EH (cell line): ENCODE measurements around the gene MRGPRD.
"Not testable (repeated sequence)": the region's sequence is repeated elsewhere in the genome, so short reads cannot be mapped to it uniquely, and the experiment has no call there.

Experiments used
- DNase-seq: peaks from one replicate; pipeline ENCODE4 v3.0.0-alpha.2; 2015; ENCODE audit warnings: low read depth

Gene MRGPRD

DNA sequence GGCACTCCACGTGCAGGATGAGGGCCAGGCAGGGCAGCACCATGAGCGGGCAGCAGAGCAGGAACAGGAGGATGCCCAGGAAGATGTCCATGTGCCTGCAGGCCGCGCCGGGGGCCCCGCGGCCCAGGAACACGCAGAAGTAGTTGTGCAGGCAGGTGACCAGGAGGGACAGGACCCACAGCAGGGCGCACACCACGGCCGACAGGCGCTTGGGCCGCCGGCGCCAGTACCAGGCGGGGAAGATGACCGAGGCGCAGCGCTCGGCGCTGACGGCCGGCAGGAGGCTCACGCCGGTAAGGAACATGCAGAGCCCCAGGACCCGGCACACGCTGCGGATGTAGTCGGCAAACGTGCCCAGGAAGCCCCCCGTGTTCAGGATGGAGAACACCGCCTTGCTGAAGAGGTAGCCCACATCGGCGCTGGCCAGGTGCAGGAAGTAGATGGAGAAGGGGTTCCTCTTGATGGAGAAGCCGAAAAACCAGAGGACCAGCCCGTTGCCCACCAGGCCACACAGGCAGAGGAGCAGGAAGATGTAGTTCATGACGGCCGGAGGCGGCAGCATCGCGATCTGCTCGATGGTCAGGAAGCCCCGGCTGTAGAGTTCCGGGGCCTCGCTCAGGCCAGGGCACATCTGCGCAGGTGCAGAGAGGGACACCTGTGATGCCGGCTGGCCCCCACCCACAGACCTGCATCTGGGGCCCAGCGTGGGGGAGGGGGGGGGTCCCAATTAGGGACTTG lies 25.0 kb upstream of the MRGPRD start:
- DNase-seq = no peak

DNA sequence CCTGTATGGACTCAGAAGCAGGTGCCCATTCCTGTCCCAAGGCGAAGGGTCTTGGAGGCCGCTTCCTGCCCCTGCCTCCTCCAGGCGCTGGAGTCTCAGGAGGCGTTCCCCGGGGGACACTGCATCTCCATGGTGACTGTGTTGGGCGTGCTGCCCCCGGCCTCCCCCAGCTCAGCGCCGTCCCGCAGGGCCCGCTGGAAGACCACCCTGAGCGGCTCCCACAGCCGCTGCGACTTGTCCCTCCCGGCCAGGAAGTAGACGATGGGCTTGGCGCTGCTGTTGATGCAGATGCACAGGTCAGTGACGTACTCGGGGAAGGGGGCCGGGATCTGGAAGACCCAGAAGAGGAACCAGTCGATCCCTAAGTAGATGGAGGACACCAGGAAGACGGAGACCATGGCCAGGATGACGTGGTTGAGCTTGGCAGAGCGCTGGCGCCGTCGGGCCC lies 24.4 kb upstream of the MRGPRD start:
- DNase-seq = no peak

DNA sequence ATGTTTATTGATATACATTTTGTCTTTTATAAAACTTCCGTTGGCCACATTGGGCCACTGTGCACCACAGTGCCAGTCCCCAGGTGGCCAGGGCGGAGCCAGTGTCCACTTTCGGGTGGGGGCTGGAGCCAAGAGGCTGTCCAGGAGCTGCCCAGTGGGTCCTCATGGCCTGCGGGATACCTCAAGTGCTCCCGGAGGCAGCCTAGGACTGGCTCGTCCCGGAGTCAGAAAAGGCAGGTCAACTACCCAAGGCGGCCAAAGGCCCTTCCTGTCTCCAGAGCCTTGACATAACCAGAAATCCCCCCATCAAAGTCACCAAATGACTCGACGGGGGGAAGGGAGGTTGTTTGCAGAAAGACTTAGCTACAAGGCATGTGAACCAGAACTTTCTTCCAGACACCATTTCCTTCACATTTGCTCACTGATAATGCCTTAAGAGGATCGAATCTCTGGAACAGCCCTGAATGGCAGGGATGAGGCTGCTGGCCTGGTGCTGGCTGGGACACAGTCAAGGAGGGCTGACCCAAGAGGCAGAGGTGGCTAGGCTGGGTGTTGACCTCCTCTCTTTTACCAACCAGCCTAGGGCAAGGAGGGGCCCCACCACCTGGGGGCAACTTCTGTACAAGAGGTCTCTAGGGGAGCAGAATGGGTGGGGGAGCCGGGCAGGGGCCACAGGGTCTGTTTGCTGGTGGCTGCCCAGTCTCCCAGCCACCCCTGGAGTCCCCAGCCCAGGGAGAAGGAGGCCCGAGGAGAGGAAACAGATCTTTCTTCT lies 23.8 kb upstream of the MRGPRD start:
- no peak for DNase-seq

DNA sequence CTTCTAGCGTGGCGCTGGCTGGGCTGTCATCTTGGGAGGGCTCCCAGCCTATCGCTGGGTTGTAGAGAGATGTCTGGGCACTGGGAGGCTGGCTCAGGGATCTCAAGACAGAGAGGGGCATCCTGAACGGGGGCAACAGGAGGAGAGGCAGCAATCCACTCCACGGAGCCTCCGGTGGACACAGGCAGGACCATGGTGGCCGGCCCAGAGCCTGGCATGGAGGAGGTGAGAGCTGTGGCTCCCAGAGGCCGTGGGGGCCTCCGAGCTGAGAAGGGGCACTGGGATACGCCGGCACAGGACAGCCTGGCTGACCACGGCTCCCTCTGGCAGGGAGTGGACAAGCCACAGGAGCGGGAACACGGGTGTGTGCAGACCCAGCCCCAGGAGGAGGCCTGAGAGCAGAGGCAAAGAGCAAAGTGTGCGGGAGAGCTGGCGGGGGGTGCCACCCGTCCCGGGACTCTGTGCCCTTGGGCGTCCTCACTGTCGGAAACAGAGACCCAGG lies 23.1 kb upstream of the MRGPRD start:
- no peak for DNase-seq

DNA sequence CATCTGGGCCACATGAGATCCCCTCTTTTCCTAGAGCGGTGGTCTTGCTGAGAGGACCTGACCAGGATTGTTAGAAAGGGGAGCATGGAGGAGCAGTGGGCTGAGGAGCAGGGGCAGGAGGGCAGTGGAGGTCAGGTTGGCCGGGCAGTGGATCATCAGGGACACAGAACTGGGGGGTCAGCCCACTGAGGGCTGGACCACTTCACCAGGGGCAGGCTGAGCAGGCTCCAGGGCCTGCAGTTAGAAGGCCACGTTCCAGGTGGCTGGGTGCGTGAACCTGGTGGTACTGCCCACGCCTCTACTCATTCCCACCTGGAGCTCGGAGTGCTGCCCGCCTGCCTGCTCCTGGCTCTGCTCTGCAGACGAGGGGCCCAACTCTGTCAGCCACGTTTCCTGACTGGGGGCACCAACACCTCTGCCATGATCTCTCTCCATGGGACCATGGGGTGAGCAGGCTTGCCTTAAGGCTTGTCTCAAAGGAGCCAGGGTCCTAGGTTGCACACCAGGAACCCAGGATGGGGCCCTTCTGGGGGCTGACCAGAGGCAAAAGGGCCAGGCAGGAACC lies 22.6 kb upstream of the MRGPRD start:
- DNase-seq = no peak

DNA sequence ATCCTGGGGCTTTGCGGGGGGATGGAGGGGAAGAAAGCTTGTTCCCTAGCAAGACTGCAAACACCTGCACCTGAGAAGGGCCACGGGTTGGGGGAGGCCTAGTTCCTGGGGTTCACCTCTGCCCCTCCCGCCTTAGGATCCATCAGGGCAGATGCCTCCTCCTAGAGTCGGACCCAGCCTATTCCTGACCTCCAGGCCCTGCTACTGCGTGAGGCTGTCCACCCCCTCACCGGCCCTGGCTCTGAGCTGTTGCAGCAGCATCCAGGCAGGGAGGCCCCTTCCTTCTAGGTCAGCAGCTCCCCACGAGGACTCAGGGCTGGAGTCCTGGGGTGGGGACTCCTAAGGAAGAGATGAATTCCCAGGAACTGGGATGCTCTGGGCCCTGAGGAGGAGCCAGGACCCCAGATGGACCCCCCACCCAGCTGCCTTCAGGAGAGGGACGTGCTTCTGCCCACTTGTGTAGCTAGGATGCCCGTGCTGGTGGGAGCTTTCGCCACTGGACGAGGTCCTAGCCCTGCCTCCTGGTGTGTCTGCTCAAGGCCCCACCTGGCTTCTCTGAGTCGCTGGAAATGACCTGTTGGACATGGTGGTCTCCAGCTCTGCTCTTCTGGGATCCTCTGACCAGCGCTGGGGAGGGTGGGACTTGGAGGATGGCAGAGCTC lies 21.9 kb upstream of the MRGPRD start:
- DNase-seq = no peak

DNA sequence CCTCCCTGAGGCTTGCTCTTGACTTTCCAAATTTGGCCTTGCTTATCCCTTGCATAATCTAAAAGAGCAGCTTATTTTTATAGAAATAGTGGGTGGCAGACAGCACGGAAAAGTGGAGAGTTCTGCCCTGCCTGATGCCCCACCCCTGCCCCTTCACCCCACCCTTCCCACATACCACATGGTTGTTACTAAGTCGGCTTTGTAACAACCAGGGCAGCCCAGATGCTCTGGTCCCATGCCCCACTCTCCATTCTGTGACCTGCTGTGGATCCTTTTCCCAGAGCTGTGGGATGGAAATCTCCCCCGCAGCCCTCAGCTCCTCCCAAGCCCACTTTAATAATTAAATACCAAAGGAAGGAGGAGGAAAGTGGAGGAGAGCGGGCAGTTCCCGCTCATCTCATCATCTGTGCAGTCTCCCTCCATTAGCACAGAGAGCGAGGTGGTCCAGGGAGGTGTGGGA lies 21.4 kb upstream of the MRGPRD start:
- DNase-seq = peak; percentile 47

DNA sequence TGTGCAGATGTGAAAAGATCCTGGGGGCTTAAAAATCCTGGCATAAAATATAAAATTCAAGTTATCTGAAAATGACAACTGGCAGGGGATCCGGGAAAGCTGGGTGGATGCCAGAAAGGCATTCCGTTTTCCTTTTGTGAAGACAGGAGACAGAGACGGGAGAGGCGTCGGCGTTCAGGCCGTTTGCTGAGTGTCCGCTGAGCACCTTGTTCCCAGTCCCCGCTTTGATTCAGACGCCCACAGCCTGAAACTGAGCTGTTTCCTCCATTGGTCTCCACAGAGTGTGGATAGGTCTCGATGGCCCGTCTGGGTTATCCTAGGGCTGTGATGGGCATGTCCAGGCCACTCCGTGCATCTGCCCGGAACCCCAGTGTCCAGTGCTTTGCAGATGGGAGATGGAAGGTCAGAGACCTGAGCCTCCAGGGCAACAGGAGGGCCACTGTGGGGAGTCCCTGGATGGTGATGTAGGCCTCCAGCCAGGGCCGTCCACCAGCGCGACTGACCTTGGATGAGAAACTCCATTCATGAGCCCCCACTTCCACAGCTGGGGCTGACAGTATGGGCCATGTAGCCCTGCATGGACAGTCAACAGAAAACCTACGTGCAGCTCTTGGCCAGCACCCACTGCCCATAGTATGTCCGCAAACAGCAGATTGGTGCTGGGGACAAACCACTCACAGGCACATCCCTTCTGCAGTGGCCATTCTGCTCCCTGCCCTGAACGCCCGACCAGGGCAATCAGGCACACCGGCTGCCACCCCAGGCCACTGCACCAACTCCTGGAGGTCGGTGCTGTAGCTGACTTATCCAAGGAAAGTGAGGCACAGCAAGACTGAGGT lies 20.7 kb upstream of the MRGPRD start:
- no peak for DNase-seq

DNA sequence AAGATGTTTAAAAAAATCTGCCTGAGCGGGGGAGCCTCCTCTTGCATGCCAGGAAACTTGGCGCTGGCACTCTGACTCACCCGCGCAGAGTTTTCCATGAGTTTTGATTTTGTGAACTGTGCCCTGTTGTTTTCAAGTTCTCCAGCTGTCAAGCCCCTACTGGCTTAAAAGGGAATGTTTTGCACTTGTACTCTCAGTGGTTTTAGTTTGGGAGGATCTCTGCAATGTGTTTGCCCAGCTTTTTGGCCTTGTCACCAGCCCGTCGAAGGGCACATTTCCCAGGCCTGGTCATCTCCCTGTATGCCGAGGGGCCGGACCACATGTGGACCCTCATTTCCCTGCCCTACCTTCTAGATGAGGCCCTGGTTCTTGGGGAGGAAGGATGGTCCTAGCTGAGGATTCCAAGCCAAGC lies 20.1 kb upstream of the MRGPRD start:
- peak; percentile 87 for DNase-seq

DNA sequence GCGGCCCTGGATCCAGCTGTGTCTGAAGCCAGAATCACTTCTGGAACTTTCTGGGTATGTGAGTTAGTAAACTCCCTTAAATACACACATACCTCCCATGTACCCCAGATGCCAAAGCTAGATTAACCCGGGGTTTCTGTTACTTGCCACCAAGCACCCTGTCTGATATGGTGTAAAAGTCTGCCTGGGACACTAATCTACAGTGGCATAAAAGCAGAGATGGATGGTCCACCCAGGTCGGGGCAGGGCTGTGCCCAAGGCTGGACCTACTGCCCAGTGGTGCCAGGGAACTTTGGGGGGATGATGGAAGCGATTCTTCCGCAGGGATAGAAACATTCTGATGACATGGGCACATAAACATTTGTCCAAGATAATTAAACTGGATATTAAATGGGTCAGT lies 19.6 kb upstream of the MRGPRD start:
- no peak for DNase-seq

DNA sequence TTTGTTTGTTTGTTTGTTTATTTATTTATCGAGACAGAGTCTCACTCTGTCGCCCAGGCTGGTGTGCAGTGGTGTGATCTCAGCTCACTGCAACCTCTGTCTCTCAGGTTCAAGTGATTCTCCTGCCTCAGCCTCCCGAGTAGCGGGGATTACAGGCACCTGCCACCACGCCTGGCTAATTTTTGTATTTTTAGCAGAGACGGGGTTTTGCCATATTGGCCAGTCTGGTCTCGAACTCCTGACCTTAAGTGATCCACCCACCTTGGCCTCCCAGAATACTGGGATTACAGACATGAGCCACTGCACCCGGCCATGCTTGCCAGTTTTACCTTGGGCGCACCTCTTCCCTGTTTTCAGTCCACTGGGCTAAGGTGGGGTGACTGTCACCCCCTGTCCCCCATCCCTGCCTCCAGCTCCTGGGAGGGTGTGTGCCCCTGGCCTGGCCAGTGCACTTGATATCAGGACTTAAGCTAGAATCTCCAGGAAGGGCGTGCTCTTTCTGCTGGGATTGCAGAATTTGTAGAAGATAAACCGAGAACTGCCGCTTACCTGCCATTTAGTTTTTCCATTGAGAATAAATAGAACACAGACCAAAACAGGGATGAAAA lies 19.1 kb upstream of the MRGPRD start:
- not testable (repeated sequence) for DNase-seq

DNA sequence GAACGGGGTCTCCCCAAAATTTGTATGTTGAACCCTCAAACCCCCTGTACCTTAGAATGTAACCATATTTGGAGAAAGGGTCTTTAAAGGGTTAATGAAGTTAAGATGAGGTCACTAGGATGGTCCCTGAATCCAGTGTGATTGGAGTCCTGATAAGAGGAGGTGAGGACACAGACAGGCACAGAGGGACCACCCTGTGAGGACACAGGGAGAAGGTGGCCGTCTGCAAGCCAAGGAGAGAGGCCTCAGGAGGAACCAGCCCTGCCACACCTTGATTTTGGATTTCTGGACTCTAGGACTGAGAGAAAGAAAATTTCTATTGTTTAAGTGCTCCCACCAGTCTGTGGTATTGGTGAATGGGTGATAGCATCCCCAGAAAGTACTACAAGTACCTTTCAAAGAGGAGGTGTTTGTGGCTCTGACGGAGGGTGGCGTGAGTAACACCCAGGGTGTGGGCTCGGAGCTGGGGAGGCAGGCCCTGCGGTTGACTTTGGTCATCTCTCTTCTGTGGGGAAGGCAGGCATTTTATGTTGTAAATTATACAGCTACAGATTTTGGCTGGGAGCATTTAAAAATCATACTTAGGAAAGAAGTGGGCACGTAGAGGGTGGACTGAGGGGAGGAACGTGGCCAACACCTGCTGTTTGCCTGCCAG lies 18.4 kb upstream of the MRGPRD start:
- no peak for DNase-seq

DNA sequence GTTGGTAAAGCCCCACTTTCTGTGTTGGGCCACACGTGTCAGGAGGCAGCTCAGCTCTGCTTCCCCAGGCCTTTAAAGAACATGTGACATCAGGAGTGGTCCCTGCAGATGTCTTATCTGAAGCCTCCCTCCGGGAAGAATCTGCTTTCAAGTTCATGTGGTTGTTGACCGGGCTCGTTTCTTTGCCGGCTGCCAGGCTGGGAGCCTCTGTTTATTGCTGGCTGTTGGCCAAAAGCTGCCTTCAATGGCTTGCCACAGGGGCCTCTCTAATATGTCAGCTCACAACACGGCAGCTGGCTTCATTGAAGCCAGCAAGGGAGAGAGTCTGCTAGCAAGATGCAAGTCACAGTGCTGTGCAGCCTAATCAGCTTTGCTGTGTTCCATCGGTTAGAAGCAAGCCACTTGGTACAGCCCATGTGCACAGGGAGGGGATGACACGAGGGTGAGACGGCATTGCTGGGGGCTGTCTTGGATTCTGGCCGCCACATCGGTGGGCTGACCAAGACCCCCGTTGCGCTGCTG lies 17.7 kb upstream of the MRGPRD start:
- DNase-seq = peak; percentile 47

DNA sequence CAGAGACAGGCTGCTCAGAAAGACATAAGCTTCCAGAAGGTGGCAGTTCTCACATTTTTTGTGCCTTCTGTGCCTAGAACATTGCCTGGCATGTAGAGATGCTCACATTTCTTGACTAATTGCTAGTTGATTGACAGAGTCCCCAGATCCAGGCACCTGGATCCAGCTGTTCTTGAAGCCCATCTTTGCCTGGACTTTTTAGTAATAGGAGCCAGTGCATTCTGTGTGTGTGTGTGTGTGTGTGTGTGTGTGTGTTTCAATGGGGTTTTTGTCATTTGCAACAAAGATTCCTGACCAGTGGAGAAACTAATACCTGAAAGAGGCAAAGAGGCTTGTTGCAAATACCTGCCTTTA lies 17.2 kb upstream of the MRGPRD start:
- no peak for DNase-seq

DNA sequence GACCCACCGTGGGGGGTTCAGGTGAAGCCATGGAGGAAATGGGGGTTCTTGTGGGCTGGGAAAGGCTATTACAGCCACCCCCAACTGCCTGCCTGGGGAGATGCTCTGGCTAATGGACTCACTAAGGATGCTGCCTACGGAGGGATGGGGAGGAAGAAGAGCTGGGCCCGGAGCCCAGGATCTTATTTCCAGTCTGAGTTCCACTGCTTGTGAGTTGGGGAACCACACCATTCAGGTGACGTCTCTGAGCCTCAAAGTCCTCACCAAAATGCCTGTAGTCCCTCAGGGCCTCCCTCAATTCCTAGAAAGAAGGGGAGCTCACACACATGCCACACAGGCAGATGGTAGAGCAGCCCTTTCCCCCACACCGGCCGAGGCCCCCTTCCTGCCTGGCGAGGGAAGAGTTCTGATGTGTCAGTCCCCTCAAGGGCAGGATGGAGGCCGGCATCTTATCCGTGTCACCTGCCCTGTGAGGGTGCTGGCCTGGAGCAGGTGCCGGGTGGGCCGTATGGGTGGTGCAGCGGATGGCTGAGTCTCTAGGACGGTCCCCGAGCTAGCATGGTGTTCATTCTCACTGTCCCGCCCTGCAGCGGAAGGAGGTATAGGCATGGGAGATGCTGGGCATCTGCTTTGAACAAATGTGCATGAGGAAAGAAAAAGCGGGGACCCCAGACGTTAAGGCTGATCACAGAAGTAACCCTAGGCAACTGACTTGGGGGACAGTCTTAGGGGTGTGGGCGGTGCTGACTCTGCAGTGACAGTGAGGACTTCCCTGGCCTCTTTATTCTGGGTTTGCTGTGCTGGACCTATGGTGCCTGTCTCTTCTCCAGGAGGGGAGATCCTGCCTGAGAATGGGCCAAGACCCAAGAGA lies 16.6 kb upstream of the MRGPRD start:
- DNase-seq = no peak

DNA sequence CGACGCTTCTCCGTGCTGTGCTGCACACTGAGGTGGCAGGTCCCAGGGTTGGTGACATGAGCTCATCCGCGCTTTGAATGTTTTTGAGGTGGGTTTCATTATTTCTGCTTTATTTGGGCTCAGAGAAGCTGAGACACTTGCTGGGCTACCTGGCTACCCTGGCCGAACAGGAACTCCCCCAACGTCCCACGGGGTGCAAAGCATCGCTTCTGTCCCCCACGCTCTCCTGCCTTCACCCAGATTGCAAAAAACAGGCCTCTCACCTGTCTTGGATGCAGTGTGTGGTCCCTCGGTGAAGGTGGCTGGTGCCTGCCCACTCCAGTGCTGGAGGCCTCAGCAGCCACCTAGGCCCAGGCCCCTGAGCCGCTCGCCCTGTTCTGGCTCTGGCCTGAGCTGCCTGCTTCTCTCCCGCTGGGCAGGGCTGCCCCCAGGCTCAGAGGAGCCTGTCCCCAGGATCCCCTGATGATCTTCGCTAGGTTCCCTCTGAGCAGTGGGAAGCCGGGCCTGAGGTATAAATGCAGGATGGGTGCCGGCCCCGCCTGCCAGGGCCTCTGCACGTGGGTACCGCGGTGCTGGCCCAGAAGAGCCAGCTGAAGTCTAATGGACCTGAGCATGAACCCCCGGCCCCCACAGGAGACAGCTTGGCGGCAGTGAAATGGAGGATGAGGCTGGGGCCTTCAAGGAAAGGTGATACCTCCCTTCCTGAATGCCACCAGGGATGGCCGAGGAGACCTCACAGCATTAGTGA lies 15.8 kb upstream of the MRGPRD start:
- no peak for DNase-seq

DNA sequence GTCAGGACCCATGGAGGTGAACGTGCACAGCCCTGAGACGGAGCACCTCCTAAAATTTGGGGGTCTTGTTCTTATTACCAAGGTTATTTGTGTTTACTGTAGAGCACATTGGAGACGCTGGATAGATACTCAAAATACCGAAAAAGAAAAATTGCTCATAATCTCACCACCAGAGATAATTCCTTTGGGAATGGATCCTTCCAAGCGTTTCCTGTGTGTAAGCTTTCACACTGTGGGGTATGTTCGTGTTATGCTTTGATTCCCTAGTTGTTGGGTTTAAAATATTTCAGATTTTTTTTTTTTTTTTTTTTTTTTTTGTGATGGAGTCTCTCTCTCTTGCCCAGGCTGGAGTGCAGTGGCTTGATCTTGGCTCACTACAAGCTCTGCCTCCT lies 14.1 kb upstream of the MRGPRD start:
- no peak for DNase-seq

DNA sequence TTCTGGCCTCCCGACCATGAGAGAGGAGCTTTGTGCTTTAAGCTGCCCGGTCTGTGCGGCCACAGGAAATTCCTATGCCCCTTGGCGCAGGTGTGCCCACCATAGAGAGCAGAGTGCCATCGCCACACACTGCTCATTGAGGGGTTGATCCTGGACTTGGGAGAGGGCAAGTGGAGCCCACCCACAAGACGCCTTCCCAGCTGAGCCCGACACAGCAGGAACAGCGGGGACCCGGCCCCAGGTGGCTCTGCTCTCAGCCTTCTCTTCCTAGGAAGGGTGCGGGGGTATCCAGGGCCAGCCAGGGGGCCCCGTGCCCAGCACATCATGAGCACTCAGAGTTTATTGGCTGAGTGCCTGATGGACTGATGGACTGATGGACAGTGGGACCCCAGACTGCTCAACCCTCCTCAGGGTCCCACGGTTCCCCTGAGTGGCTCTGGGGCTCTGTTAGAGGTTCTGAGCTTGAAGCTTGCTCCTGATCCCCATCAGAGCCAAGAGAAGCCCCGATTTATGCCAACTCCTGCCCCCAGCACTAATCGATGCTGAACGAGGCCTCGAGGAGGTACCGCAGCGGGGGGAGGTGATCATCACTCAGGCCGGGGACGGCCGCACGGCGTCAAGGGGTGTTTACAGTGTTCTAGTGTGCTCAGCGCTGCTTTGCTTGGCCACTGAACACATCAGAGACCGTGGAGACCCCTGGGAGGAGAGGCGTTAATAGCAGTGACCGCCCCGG lies 13.5 kb upstream of the MRGPRD start:
- no peak for DNase-seq
